GM12878 (cell line): ENCODE results near the gene MYBPC1.

ENCODE experiments used
- ATF3 ChIP-seq: IDR thresholded peaks from 2 replicates; pipeline ENCODE4 v1.6.1; 2011; ENCODE audit warnings: low read depth, mild to moderate bottlenecking, low read length, moderate library complexity, borderline replicate concordance; ENCODE audit errors: extremely low read depth
- CTCF ChIP-seq, 3 experiments: IDR thresholded peaks in 2 of 3; conservative IDR thresholded peaks in 1 of 3; 2 replicates each; pipeline ENCODE4 v1.5.1; 2011; ENCODE audit warnings: low read depth in 3 of 3, low read length in 3 of 3, mild to moderate bottlenecking in 3 of 3, control low read depth in 2 of 3, moderate library complexity in 2 of 3, inconsistent platforms in 1 of 3, mixed read lengths in 1 of 3; ENCODE audit not compliant: control insufficient read depth in 2 of 3, insufficient read depth in 1 of 3; ENCODE audit errors: extremely low read depth in 1 of 3
- EGR1 ChIP-seq, 2 experiments: IDR thresholded peaks; 1 replicate in 1 of 2; 2 replicates in 1 of 2; pipeline ENCODE4 v1.6.1; 2011 to 2012; ENCODE audit warnings: low read depth in 2 of 2, low read length in 2 of 2, borderline replicate concordance in 1 of 2, mild to moderate bottlenecking in 1 of 2, moderate library complexity in 1 of 2
- IRF3 ChIP-seq: fragments of 450-650 bp; IDR thresholded peaks from 2 replicates; pipeline ENCODE4 v1.6.1; 2014; ENCODE audit warnings: mild to moderate bottlenecking
- POLR2A ChIP-seq: IDR thresholded peaks from 2 replicates; pipeline ENCODE4 v1.6.1; 2011; ENCODE audit warnings: low read depth, mild to moderate bottlenecking, low read length
- YY1 ChIP-seq: IDR thresholded peaks from 2 replicates; pipeline ENCODE4 v1.6.1; 2011; ENCODE audit warnings: low read depth, mild to moderate bottlenecking, low read length
- ZNF24 ChIP-seq: fragments of 450-650 bp; IDR thresholded peaks from 2 replicates; pipeline ENCODE4 v1.6.1; 2017; ENCODE audit warnings: antibody characterized with exemption, mild to moderate bottlenecking
- ZNF274 ChIP-seq: IDR thresholded peaks from one replicate; pipeline ENCODE4 v1.8.0; 2011; ENCODE audit not compliant: insufficient read length, insufficient read depth

- no peak for TF ChIP-seq ZNF24
- TF ChIP-seq ZNF274, result no peak
- no peak for TF ChIP-seq EGR1 (IDR thresholded peaks at IDR 0.05; ENCODE audit: borderline replicate concordance in 1 of 2, low read depth in 2 of 2, low read length in 2 of 2)
- TF ChIP-seq IRF3, result no peak
- no peak for TF ChIP-seq CTCF (IDR thresholded peaks at IDR 0.05 in 2 of 3, conservative IDR thresholded peaks at IDR 0.05 in 1 of 3; ENCODE audit: control insufficient read depth in 2 of 3, extremely low read depth in 1 of 3, insufficient read depth in 1 of 3, low read depth in 3 of 3, low read length in 3 of 3)
- TF ChIP-seq ATF3, result no peak
- TF ChIP-seq YY1, result no peak
- no peak for TF ChIP-seq POLR2A
These were observed 125.3 kb downstream of the MYBPC1 start for GRCh38 chr12:101720118-101720517.
